K562 (cell line): Measurements from ENCODE around the gene MBNL1. TPM values are rescaled to one million over a fixed set of nuclear protein-coding genes. Genes with fewer than 3 reads are reported as not detected.

ENCODE experiments used
- ATAC-seq: fragments of 200-7000 bp; cut with Tn5 transposase; 3 replicates; pipeline ENCODE4 v1.9.1; 2020; ENCODE audit warnings: moderate library complexity
- BruUV-seq: library from RNA; stranded (reverse); fragments of 400-500 nt; replicated peaks from 2 replicates; lab custom pipeline; 2021; lab: Mats Ljungman, UMichigan
- CTCF ChIA-PET: fragments of 300-600 bp; formaldehyde crosslinking; extraction: SDS; loops from one replicate; lab custom pipeline; 2021; ENCODE audit warnings: low intra/inter-chr PET ratio; lab: Yijun Ruan, JAX
- POLR2A ChIA-PET: fragments of 300-600, 350-650 bp; sonication (Branson Sonifier 250); formaldehyde crosslinking; extraction: SDS; loops from one replicate; lab custom pipeline; 2021; ENCODE audit warnings: antibody characterized with exemption, inconsistent platforms; lab: Yijun Ruan, JAX
- DNase-seq, 4 experiments: peaks; one replicate each; pipeline versions ENCODE4 v3.0.0 to v3.0.0-alpha.2; 2011 to 2018; ENCODE audit warnings: low spot score in 3 of 4, mixed read lengths in 3 of 4; ENCODE audit errors: extremely low read depth in 1 of 4
- FAIRE-seq: peaks from 2 replicates; lab custom pipeline; 2011; peaks lifted over from hg19 to GRCh38; lab: Jason Lieb, UNC
- H2AFZ ChIP-seq: 2 replicates; pipeline ENCODE4 v1.6.0; 2011; ENCODE audit warnings: low read depth, low read length, control low read depth, inconsistent platforms
- H3K27ac ChIP-seq: fragments of 200-600 bp; 3 replicates; pipeline ENCODE4 v1.8.0; 2011; ENCODE audit warnings: low read depth, mild to moderate bottlenecking, control low read depth, inconsistent platforms, low read length, moderate library complexity, mixed read lengths; ENCODE audit errors: extremely low read depth
- H3K27me3 ChIP-seq, 2 experiments: fragments of 300-600 bp in 1 of 2; 2 replicates in 1 of 2; 3 replicates in 1 of 2; pipeline versions ENCODE4 v1.6.0 to v1.8.0; 2011; ENCODE audit warnings: inconsistent platforms in 2 of 2, low read length in 2 of 2, mild to moderate bottlenecking in 1 of 2, mixed read lengths in 1 of 2, moderate library complexity in 1 of 2; ENCODE audit not compliant: control insufficient read depth in 2 of 2, insufficient read depth in 2 of 2
- H3K36me3 ChIP-seq: fragments of 300-600 bp; 3 replicates; pipeline ENCODE4 v1.8.0; 2011; ENCODE audit warnings: mild to moderate bottlenecking, low read length, inconsistent platforms; ENCODE audit not compliant: control insufficient read depth, insufficient read depth
- H3K4me1 ChIP-seq, 2 experiments: fragments of 200-600 bp in 1 of 2; replicated peaks in 1 of 2; 2 replicates in 1 of 2; 3 replicates in 1 of 2; pipeline versions ENCODE4 v1.5.1 to v1.8.0; 2011; ENCODE audit warnings: inconsistent platforms in 2 of 2, low read length in 2 of 2, mild to moderate bottlenecking in 1 of 2, mixed read lengths in 1 of 2, moderate library complexity in 1 of 2; ENCODE audit not compliant: control insufficient read depth in 2 of 2, insufficient read depth in 2 of 2
- H3K4me2 ChIP-seq: 2 replicates; pipeline ENCODE4 v1.6.1; 2011; ENCODE audit warnings: low read length, control low read depth, inconsistent platforms, mixed read lengths; ENCODE audit not compliant: insufficient read depth
- H3K4me3 ChIP-seq: fragments of 200-600 bp; sonication (generic), shearing (Covaris generic); 2 replicates; pipeline ENCODE4 v1.5.1; 2016; ENCODE audit warnings: control low read depth, inconsistent platforms
- H3K79me2 ChIP-seq: fragments of 200-600 bp; 3 replicates; pipeline ENCODE4 v1.8.0; 2011; ENCODE audit warnings: low read length, inconsistent platforms; ENCODE audit not compliant: control insufficient read depth, insufficient read depth
- H3K9ac ChIP-seq, 2 experiments: 2 replicates each; pipeline versions ENCODE4 v1.6.0 to v1.6.1; 2011; ENCODE audit warnings: low read depth in 2 of 2, low read length in 2 of 2, control low read depth in 1 of 2, inconsistent platforms in 1 of 2, mild to moderate bottlenecking in 1 of 2, mixed read lengths in 1 of 2; ENCODE audit not compliant: insufficient read depth in 1 of 2
- H3K9me1 ChIP-seq: one replicate; pipeline ENCODE4 v1.6.0; 2011; ENCODE audit warnings: inconsistent platforms, mild to moderate bottlenecking, low read length, moderate library complexity; ENCODE audit not compliant: control insufficient read depth, insufficient read depth
- H3K9me3 ChIP-seq: replicated peaks from 2 replicates; pipeline ENCODE4 v1.5.1; 2011; ENCODE audit warnings: low read depth, low read length, inconsistent platforms; ENCODE audit not compliant: control insufficient read depth, insufficient read depth
- H4K20me1 ChIP-seq: replicated peaks from 2 replicates; pipeline ENCODE4 v1.6.1; 2011; ENCODE audit warnings: low read length, inconsistent platforms, mixed read lengths; ENCODE audit not compliant: control insufficient read depth, insufficient read depth
- CBX2 ChIP-seq: fragments of 200-600 bp; sonication (generic); IDR thresholded peaks from one replicate; pipeline ENCODE4 v1.6.1; 2012; ENCODE audit warnings: mild to moderate bottlenecking, low read length, inconsistent platforms; ENCODE audit not compliant: insufficient read depth, poor library complexity, severe bottlenecking
- CC2D1A ChIP-seq: fragments of 450-650 bp; IDR thresholded peaks from 2 replicates; pipeline ENCODE4 v1.6.1; 2017; ENCODE audit warnings: mild to moderate bottlenecking
- CHCHD3 ChIP-seq: fragments of 250-450 bp; sonication (Bioruptor Pico); IDR thresholded peaks from 2 replicates; pipeline ENCODE4 v2.1.2; 2022; ENCODE audit warnings: mild to moderate bottlenecking
- E2F3 ChIP-seq: fragments of 250-450 bp; sonication (Bioruptor Pico); IDR thresholded peaks from 2 replicates; pipeline ENCODE4 v1.4.0; 2020; ENCODE audit warnings: mild to moderate bottlenecking
- EWSR1 ChIP-seq: fragments of 450-650 bp; IDR thresholded peaks from 2 replicates; pipeline ENCODE4 v1.6.1; 2018; ENCODE audit warnings: borderline replicate concordance, mild to moderate bottlenecking, low read depth, moderate library complexity; ENCODE audit not compliant: partially characterized antibody
- LARP7 ChIP-seq: fragments of 450-650 bp; IDR thresholded peaks from 2 replicates; pipeline ENCODE4 v1.6.1; 2016
- OTX1 ChIP-seq: fragments of 450-650 bp; formaldehyde crosslinking; IDR thresholded peaks from 2 replicates; pipeline ENCODE4 v1.4.0; 2022; ENCODE audit warnings: mild to moderate bottlenecking
- PHB ChIP-seq: fragments of 250-450 bp; sonication (Bioruptor Pico); IDR thresholded peaks from 2 replicates; pipeline ENCODE4 v1.5.0; 2021
- USF1 ChIP-seq: sonication (generic); formaldehyde crosslinking; IDR thresholded peaks from 2 replicates; pipeline ENCODE4 v1.9.0; 2022; ENCODE audit warnings: mild to moderate bottlenecking, missing genetic modification reagents
- in situ Hi-C: fragments of 300-500 bp; cut with MboI; formaldehyde crosslinking; loops from 4 replicates; pipeline ENCODE4 v1.15.0; 2018; ENCODE audit warnings: inconsistent platforms, mixed read lengths
- intact Hi-C: fragments of 100-400 bp; cut with micrococcal nuclease; formaldehyde crosslinking; loops from 2 replicates; pipeline ENCODE4 v1.14.2; 2022
- polyA plus RNA-seq, 8 experiments: library from polyadenylated mRNA; depleted of rRNA in 4 of 8; stranded (reverse) in 5 of 8; unstranded in 3 of 8; fragments of >200 nt; fragmentation: Nextera tagmentation in 2 of 8; fragmentation: Illumina TruSeq in 1 of 8; extraction: Ambion mirVana in 2 of 8; extraction: Trizol in 1 of 8; gene quantifications; 2 replicates each; pipeline versions ENCODE4 v1.2.1 to v1.2.3, GENCODE V29; 2011 to 2014; ENCODE audit warnings: inconsistent platforms in 1 of 8, missing spikeins in 1 of 8
- total RNA-seq, 7 experiments: library from RNA; depleted of rRNA in 6 of 7; stranded (reverse); fragments of >200 nt in 6 of 7; fragmentation: Illumina TruSeq in 2 of 7; extraction: Trizol in 2 of 7; gene quantifications; 2 replicates each; pipeline versions ENCODE4 v1.2.1 to v1.2.3, GENCODE V29; 2011 to 2021; ENCODE audit warnings: low replicate concordance in 1 of 7
- TF ChIP-seq, protein P1 (sequence below): fragments of 250-450 bp; sonication (Bioruptor Pico); IDR thresholded peaks from 2 replicates; pipeline ENCODE4 v1.4.0; 2020; ENCODE audit warnings: borderline replicate concordance

The MBNL1 gene
- total and polyA plus RNA-seq, 9 of the 15 experiments (the other 6 are each of a cell fraction or from before 2014, with no cell fraction given) = 70.3 to 243 (median 220) TPM

DNA sequence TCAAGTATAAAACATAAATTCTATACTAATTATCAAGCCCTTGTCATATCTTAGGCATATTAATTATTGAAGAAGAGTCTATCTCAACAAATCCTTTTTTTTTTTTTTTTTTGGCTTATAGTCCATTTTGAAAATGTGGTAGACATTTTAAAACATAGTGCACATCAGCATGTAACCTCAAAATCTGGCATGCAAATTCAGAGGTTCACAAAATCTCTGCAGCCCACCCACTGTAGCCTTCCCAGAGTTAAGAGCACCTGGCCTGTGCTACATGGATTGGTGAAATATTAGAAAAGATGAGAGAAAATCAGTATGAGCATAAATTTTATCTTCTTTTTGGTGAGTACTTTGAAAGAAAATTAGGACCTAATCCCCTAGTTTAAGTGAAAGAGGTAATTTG lies 84.8 kb downstream of the MBNL1 start:
- no peak overlapping the region for H3K9ac ChIP-seq
- H4K20me1 ChIP-seq = peaks cover 11% of the 10 kb centered on the region
- ATAC-seq (no peak), DNase-seq (no peak), FAIRE-seq (no peak)
- POLR2A ChIA-PET = no interaction called here
- in situ Hi-C loops (no loop called here), intact Hi-C loops (no loop called here)
- peaks cover 100% of the 10 kb centered on the region for H3K79me2 ChIP-seq
- H3K27me3 ChIP-seq = no peaks in the 10 kb centered on the region
- no peak overlapping the region for H3K4me3 ChIP-seq
- H3K9me1 ChIP-seq = no peaks in the 10 kb centered on the region
- peaks cover 3 to 5% of the 10 kb centered on the region in 2 experiments; a peak in 3 of 5 replicates for H3K4me1 ChIP-seq
- TF ChIP-seq CHCHD3 (CRISPR knock-in tag) = no peak
- TF ChIP-seq EWSR1 = no peak
- TF ChIP-seq CBX2 = no peak
- no peak for TF ChIP-seq CC2D1A
- TF ChIP-seq USF1 = no peak
- no peak for TF ChIP-seq OTX1
- no peak for TF ChIP-seq PHB (CRISPR knock-in tag)
- TF ChIP-seq, protein P1, sequence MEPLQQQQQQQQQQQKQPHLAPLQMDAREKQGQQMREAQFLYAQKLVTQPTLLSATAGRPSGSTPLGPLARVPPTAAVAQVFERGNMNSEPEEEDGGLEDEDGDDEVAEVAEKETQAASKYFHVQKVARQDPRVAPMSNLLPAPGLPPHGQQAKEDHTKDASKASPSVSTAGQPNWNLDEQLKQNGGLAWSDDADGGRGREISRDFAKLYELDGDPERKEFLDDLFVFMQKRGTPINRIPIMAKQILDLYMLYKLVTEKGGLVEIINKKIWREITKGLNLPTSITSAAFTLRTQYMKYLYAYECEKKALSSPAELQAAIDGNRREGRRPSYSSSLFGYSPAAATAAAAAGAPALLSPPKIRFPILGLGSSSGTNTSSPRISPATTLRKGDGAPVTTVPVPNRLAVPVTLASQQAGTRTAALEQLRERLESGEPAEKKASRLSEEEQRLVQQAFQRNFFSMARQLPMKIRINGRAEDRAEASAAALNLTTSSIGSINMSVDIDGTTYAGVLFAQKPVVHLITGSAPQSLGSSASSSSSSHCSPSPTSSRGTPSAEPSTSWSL = no peak
- no peak for TF ChIP-seq LARP7
- TF ChIP-seq E2F3 = no peak
- no TSS peak for BruUV-seq
- H3K27ac ChIP-seq = no peak overlapping the region
- H3K9me3 ChIP-seq = no peaks in the 10 kb centered on the region
- CTCF ChIA-PET = no interaction called here
- peaks cover 59% of the 10 kb centered on the region for H3K36me3 ChIP-seq
- H3K4me2 ChIP-seq = no peak overlapping the region
- H2AFZ ChIP-seq = no peak overlapping the region
